Peyer's patch (tissue), 4 donors: Measurements from ENCODE around the gene TUSC2.

Experiments
- POLR2A ChIP-seq, 2 donors: fragments of 450-650 bp; IDR thresholded peaks; one replicate each; pipeline ENCODE4 v1.5.1; 2017; ENCODE audit warnings: antibody characterized with exemption in 2 of 2, mild to moderate bottlenecking in 2 of 2, moderate library complexity in 2 of 2
- TF ChIP-seq, protein P1 (sequence below), 6 experiments: fragments of 450-650 bp in 4 of 6; fragments of 200-600 bp in 2 of 6; sonication (generic) in 1 of 6; IDR thresholded peaks; one replicate each; pipeline ENCODE4 v1.5.1; 2017 to 2019; ENCODE audit warnings: antibody characterized with exemption in 6 of 6, mild to moderate bottlenecking in 3 of 6, moderate library complexity in 1 of 6

DNA sequence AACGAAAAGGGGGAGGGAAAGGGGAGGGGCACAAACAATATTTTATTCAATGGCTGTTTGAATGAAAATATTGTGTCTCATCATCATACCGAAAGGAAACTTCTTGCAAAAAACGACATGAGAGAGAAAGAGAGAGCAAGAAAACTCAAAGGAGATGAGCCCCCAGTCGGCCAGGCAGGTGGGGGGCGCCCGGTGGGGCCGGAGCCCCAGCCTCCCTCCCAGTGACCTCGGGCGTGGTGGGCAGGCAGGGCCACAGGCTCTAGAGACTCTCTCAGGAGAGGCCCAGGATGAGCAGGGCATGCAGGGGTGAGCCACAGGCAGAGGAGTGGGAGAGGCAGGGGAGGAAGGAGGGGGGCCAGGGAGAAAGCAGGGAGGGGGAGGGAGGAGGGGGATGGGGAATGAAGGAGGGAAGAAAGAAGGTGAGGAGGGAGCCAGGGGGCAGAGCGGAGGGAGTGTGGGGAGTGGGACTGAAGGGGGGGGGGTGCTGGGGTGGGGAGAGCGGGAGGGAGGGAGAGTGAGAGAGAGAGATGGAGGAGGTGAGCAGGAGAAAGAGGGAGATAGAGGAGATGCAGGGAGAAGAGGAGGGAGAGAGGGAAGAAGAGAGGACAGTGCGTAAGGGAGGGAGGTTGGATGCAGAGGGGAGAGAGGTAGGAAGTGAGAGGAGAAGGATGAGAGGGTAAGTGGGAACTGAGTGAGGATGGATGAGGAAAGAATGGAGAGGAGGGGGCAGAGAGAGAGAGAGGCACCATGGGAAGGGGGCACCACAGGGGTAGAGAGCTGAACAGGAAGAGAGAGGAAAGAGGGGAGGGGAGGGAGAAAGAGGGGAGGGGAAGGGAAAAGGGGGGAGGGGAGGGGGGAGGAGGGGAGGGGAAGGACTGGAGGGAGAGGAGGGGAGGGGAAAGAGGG, 45.4 kb upstream of the TUSC2 start:
- TF ChIP-seq, protein P1, sequence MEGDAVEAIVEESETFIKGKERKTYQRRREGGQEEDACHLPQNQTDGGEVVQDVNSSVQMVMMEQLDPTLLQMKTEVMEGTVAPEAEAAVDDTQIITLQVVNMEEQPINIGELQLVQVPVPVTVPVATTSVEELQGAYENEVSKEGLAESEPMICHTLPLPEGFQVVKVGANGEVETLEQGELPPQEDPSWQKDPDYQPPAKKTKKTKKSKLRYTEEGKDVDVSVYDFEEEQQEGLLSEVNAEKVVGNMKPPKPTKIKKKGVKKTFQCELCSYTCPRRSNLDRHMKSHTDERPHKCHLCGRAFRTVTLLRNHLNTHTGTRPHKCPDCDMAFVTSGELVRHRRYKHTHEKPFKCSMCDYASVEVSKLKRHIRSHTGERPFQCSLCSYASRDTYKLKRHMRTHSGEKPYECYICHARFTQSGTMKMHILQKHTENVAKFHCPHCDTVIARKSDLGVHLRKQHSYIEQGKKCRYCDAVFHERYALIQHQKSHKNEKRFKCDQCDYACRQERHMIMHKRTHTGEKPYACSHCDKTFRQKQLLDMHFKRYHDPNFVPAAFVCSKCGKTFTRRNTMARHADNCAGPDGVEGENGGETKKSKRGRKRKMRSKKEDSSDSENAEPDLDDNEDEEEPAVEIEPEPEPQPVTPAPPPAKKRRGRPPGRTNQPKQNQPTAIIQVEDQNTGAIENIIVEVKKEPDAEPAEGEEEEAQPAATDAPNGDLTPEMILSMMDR (IDR thresholded peaks at IDR 0.05), result no peak
- TF ChIP-seq POLR2A (IDR thresholded peaks at IDR 0.05), result no peak
